Muscle layer of colon (tissue), 2 donors: ENCODE data around the gene GTF3C2.

ENCODE experiments used
- H3K27ac ChIP-seq: one replicate; pipeline ENCODE4 v1.7.0; 2013; ENCODE audit warnings: low read depth, mild to moderate bottlenecking, low read length, moderate library complexity
- H3K27me3 ChIP-seq, 2 donors: one replicate each; pipeline ENCODE4 v1.7.0; 2013; ENCODE audit warnings: low read length in 2 of 2, mild to moderate bottlenecking in 2 of 2; ENCODE audit not compliant: insufficient read depth in 2 of 2, control insufficient read depth in 1 of 2
- H3K36me3 ChIP-seq: one replicate; pipeline ENCODE4 v1.7.0; 2013; ENCODE audit warnings: mild to moderate bottlenecking, low read length; ENCODE audit not compliant: insufficient read depth
- H3K4me1 ChIP-seq: one replicate; pipeline ENCODE4 v1.7.0; 2013; ENCODE audit warnings: mild to moderate bottlenecking, low read length; ENCODE audit not compliant: insufficient read depth
- H3K4me3 ChIP-seq, 2 donors: one replicate each; pipeline ENCODE4 v1.7.0; 2013; ENCODE audit warnings: low read length in 2 of 2, low read depth in 1 of 2, mild to moderate bottlenecking in 1 of 2, moderate library complexity in 1 of 2
- H3K9ac ChIP-seq: one replicate; pipeline ENCODE4 v1.7.0; 2013; ENCODE audit warnings: low read length
- H3K9me3 ChIP-seq: one replicate; pipeline ENCODE4 v1.7.0; 2013; ENCODE audit warnings: mild to moderate bottlenecking, low read length
- donor health status: abdominal sarcoma.
- donor health status: Adenocarcinoma of cecum.

The GTF3C2 gene

GRCh38 chr2:27313882-27314645 lies 42.5 kb downstream of the GTF3C2 start:
- no peaks in the 10 kb centered on the region for H3K27me3 ChIP-seq
- H3K27ac ChIP-seq: no peak overlapping the region
- H3K9ac ChIP-seq: no peak overlapping the region
- H3K36me3 ChIP-seq: peaks cover 28% of the 10 kb centered on the region
- no peak overlapping the region for H3K4me3 ChIP-seq
- H3K4me1 ChIP-seq: no peaks in the 10 kb centered on the region
- H3K9me3 ChIP-seq: no peaks in the 10 kb centered on the region

- Histone ChIP-seq H3K4me3 (no peak overlapping the region), H3K27me3 (peaks cover 6 to 16% of the 10 kb centered on the region in 2 donors), H3K27ac (no peak overlapping the region), H3K9me3 (no peaks in the 10 kb centered on the region), H3K36me3 (peaks cover 28% of the 10 kb centered on the region), H3K4me1 (peaks cover 5% of the 10 kb centered on the region), H3K9ac (no peak overlapping the region)
Measured at GRCh38 chr2:27312152-27312551, 44.4 kb downstream of the GTF3C2 start.

GRCh38 chr2:27309651-27310050 lies 46.9 kb downstream of the GTF3C2 start:
- H3K9ac ChIP-seq: no peak overlapping the region
- no peak overlapping the region for H3K27ac ChIP-seq
- peaks cover 8% of the 10 kb centered on the region for H3K4me1 ChIP-seq
- peaks cover 20 to 35% of the 10 kb centered on the region in 2 donors for H3K27me3 ChIP-seq
- no peak overlapping the region for H3K4me3 ChIP-seq
- no peaks in the 10 kb centered on the region for H3K9me3 ChIP-seq
- peaks cover 17% of the 10 kb centered on the region for H3K36me3 ChIP-seq

GRCh38 chr2:27308359-27308881 lies 48.1 kb downstream of the GTF3C2 start, which contains the start of gene UCN:
UCN (minus strand) TSS chr2:27308445; CDS start chr2:27307895, 550 bp downstream.
- Histone ChIP-seq H3K27ac (no peak within 1 kb of the TSS), H3K9ac (no peak within 1 kb of the TSS), H3K9me3 (no peaks in the 10 kb centered on the region), H3K4me1 (peaks cover 8% of the 10 kb centered on the region), H3K27me3 (peaks cover 20 to 35% of the 10 kb centered on the region in 2 donors), H3K36me3 (peaks cover 17% of the 10 kb centered on the region), H3K4me3 (no peak within 1 kb of the TSS)

GRCh38 chr2:27307545-27308358 lies 48.8 kb downstream of the GTF3C2 start:
- Histone ChIP-seq H3K4me1 (peaks cover 8% of the 10 kb centered on the region), H3K27ac (no peak overlapping the region), H3K27me3 (peaks cover 20 to 35% of the 10 kb centered on the region in 2 donors), H3K9ac (no peak overlapping the region), H3K9me3 (no peaks in the 10 kb centered on the region), H3K4me3 (no peak overlapping the region), H3K36me3 (peaks cover 17% of the 10 kb centered on the region)

- peaks cover 11% of the 10 kb centered on the region for H3K36me3 ChIP-seq
- H3K27me3 ChIP-seq: peaks cover 20 to 35% of the 10 kb centered on the region in 2 donors
- no peak overlapping the region for H3K4me3 ChIP-seq
- H3K9ac ChIP-seq: no peak overlapping the region
- H3K9me3 ChIP-seq: no peaks in the 10 kb centered on the region
- no peak overlapping the region for H3K27ac ChIP-seq
- peaks cover 8% of the 10 kb centered on the region for H3K4me1 ChIP-seq
Measured at GRCh38 chr2:27307287-27307544, 49.3 kb downstream of the GTF3C2 start.

- H3K36me3 ChIP-seq: peaks cover 11% of the 10 kb centered on the region
- no peaks in the 10 kb centered on the region for H3K9me3 ChIP-seq
- no peak overlapping the region for H3K4me3 ChIP-seq
- no peak overlapping the region for H3K27ac ChIP-seq
- peaks cover 20 to 35% of the 10 kb centered on the region in 2 donors for H3K27me3 ChIP-seq
- peaks cover 8% of the 10 kb centered on the region for H3K4me1 ChIP-seq
- H3K9ac ChIP-seq: no peak overlapping the region
Measured at GRCh38 chr2:27306573-27307286, 49.8 kb downstream of the GTF3C2 start.

GRCh38 chr2:27306136-27306535 lies 50.4 kb downstream of the GTF3C2 start:
- Histone ChIP-seq H3K27me3 (peaks cover 20 to 35% of the 10 kb centered on the region in 2 donors), H3K27ac (no peak overlapping the region), H3K4me1 (peaks cover 8% of the 10 kb centered on the region), H3K4me3 (no peak overlapping the region), H3K9ac (no peak overlapping the region), H3K36me3 (peaks cover 5% of the 10 kb centered on the region), H3K9me3 (no peaks in the 10 kb centered on the region)

GRCh38 chr2:27305516-27305915 lies 51.0 kb downstream of the GTF3C2 start:
- H3K27me3 ChIP-seq: peaks cover 20 to 35% of the 10 kb centered on the region in 2 donors

GRCh38 chr2:27304488-27305240 lies 51.9 kb downstream of the GTF3C2 start:
- Histone ChIP-seq H3K4me3 (no peak overlapping the region), H3K27ac (no peak overlapping the region), H3K4me1 (peaks cover 8% of the 10 kb centered on the region), H3K36me3 (peaks cover 4% of the 10 kb centered on the region), H3K9ac (no peak overlapping the region), H3K27me3 (peaks cover 20 to 35% of the 10 kb centered on the region in 2 donors), H3K9me3 (no peaks in the 10 kb centered on the region)

More at GRCh38 chr2:27305516-27305915, 51.0 kb downstream of the GTF3C2 start:
- peaks cover 5% of the 10 kb centered on the region for H3K36me3 ChIP-seq
- peaks cover 8% of the 10 kb centered on the region for H3K4me1 ChIP-seq
- no peak overlapping the region for H3K27ac ChIP-seq
- H3K9ac ChIP-seq: no peak overlapping the region
- H3K9me3 ChIP-seq: no peaks in the 10 kb centered on the region
- H3K4me3 ChIP-seq: no peak overlapping the region
